OCI-LY7 (cell line): Measurements from ENCODE around the gene EEF1A2. TPM values are rescaled to one million over a fixed set of nuclear protein-coding genes. Genes with fewer than 3 reads are reported as not detected.
"Not testable (repeated sequence)": the region's sequence is repeated elsewhere in the genome, so short reads cannot be mapped to it uniquely, and the experiment has no call there.

Source experiments
- BruUV-seq: library from RNA; stranded (reverse); fragments of 400-500 nt; replicated peaks from 2 replicates; lab custom pipeline; 2021; lab: Mats Ljungman, UMichigan
- CTCF ChIA-PET: fragments of 300-600 bp; sonication (Branson Sonifier 250); formaldehyde crosslinking; loops from one replicate; lab custom pipeline; 2022; ENCODE audit warnings: antibody characterized with exemption; ENCODE audit not compliant: unreplicated experiment; lab: Charles Lee
- POLR2A ChIA-PET: fragments of 300-600 bp; sonication (Branson Sonifier 250); formaldehyde crosslinking; loops from one replicate; lab custom pipeline; 2022; ENCODE audit warnings: antibody characterized with exemption; lab: Charles Lee
- DNase-seq: peaks from one replicate; pipeline ENCODE4 v3.0.0-alpha.2; 2015; ENCODE audit warnings: low spot score
- H2AFZ ChIP-seq: fragments of 200-600 bp; sonication (generic), shearing (Covaris generic); 2 replicates; pipeline ENCODE4 v1.6.1; 2014; ENCODE audit warnings: mild to moderate bottlenecking, antibody characterized with exemption, low read length, moderate library complexity
- H3K27ac ChIP-seq: fragments of 200-600 bp; sonication (generic); 2 replicates; pipeline ENCODE4 v1.5.1; 2014; ENCODE audit warnings: mixed run types, low read depth, mild to moderate bottlenecking, moderate library complexity, low read length, inconsistent platforms; ENCODE audit not compliant: poor library complexity, severe bottlenecking
- H3K36me3 ChIP-seq: fragments of 200-600 bp; sonication (generic); 2 replicates; pipeline ENCODE4 v1.6.1; 2014; ENCODE audit warnings: mild to moderate bottlenecking, antibody characterized with exemption, low read length, moderate library complexity, mixed read lengths; ENCODE audit not compliant: insufficient read depth
- H3K4me1 ChIP-seq: fragments of 200-600 bp; sonication (generic); 2 replicates; pipeline ENCODE4 v1.5.1; 2014; ENCODE audit warnings: mild to moderate bottlenecking, low read length; ENCODE audit not compliant: insufficient read depth, poor library complexity, severe bottlenecking
- H3K4me2 ChIP-seq: fragments of 200-600 bp; sonication (generic); 2 replicates; pipeline ENCODE4 v1.6.1; 2014; ENCODE audit warnings: mild to moderate bottlenecking, low read length
- H3K4me3 ChIP-seq: fragments of 200-600 bp; sonication (generic); 2 replicates; pipeline ENCODE4 v1.5.1; 2014; ENCODE audit warnings: mild to moderate bottlenecking, low read depth, low read length; ENCODE audit not compliant: poor library complexity, severe bottlenecking
- H3K79me2 ChIP-seq: fragments of 200-600 bp; sonication (generic); 2 replicates; pipeline ENCODE4 v1.6.1; 2016; ENCODE audit warnings: low read depth, mild to moderate bottlenecking, low read length, moderate library complexity, mixed read lengths; ENCODE audit not compliant: insufficient read depth
- H3K9me2 ChIP-seq: fragments of 200-600 bp; sonication (generic); 2 replicates; pipeline ENCODE4 v1.6.1; 2016; ENCODE audit warnings: mild to moderate bottlenecking, low read length, mixed read lengths; ENCODE audit not compliant: insufficient read depth
- H3K9me3 ChIP-seq: fragments of 200-600 bp; sonication (generic); 2 replicates; pipeline ENCODE4 v1.6.1; 2014; ENCODE audit warnings: mild to moderate bottlenecking, mixed run types, low read length, mixed read lengths
- H4K20me1 ChIP-seq: fragments of 200-600 bp; sonication (generic); 2 replicates; pipeline ENCODE4 v1.6.1; 2014; ENCODE audit warnings: mild to moderate bottlenecking, antibody characterized with exemption, low read length, moderate library complexity, mixed read lengths; ENCODE audit not compliant: insufficient read depth
- EZH2phosphoT487 ChIP-seq: fragments of 200-600 bp; sonication (generic); IDR thresholded peaks from 2 replicates; pipeline ENCODE4 v1.6.1; 2018; ENCODE audit warnings: low read depth, borderline replicate concordance, mild to moderate bottlenecking, mixed run types, antibody characterized with exemption, low read length, moderate library complexity, mixed read lengths
- intact Hi-C: fragments of 100-400 bp; cut with micrococcal nuclease; formaldehyde crosslinking; loops from one replicate; pipeline ENCODE4 v1.10.0; 2022; ENCODE audit not compliant: unreplicated experiment
- total RNA-seq, 2 experiments: library from RNA; depleted of rRNA in 1 of 2; stranded (reverse); fragments of >200 nt in 1 of 2; shearing (Covaris generic) in 1 of 2; gene quantifications; 2 replicates each; pipeline ENCODE4 v1.2.3, GENCODE V29; 2014 to 2022
- TF ChIP-seq, protein P1 (sequence below): fragments of 200-600 bp; sonication (generic); conservative IDR thresholded peaks from 2 replicates; pipeline ENCODE4 v1.5.1; 2014; ENCODE audit warnings: mild to moderate bottlenecking, antibody characterized with exemption, low read length, moderate library complexity, mixed read lengths

EEF1A2 gene
- total RNA-seq, 2 experiments from 2014 or later: 0.22 TPM; not detected in 1

DNA sequence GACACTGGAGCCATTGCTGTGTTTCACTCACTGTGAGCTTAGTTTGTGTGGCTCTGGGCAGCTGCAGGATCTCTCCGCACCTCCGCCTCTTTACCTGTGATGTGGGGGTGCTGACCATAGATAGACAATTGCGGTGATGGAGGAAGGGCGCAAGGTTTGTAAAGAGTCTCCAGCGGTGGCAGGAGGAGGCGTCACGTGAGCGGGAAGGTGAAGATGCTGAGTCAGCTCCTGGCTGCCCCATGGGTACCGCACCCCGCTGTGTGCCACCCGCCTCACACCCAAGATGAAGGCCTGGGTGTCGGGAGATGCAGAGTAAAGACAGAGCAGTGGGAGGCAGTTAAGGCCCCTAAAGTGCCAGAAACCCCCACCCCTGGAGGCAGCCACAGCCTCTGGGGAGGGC lies 17.4 kb downstream of the EEF1A2 start:
- no peaks in the 10 kb centered on the region for H3K9me3 ChIP-seq
- no peak overlapping the region for H3K27ac ChIP-seq
- H3K36me3 ChIP-seq: no peaks in the 10 kb centered on the region
- no peak overlapping the region for H3K4me2 ChIP-seq
- no peaks in the 10 kb centered on the region for H3K9me2 ChIP-seq
- BruUV-seq: no TSS peak
- no peaks in the 10 kb centered on the region for H3K79me2 ChIP-seq
- no peak overlapping the region for H2AFZ ChIP-seq
- TF ChIP-seq, protein P1, sequence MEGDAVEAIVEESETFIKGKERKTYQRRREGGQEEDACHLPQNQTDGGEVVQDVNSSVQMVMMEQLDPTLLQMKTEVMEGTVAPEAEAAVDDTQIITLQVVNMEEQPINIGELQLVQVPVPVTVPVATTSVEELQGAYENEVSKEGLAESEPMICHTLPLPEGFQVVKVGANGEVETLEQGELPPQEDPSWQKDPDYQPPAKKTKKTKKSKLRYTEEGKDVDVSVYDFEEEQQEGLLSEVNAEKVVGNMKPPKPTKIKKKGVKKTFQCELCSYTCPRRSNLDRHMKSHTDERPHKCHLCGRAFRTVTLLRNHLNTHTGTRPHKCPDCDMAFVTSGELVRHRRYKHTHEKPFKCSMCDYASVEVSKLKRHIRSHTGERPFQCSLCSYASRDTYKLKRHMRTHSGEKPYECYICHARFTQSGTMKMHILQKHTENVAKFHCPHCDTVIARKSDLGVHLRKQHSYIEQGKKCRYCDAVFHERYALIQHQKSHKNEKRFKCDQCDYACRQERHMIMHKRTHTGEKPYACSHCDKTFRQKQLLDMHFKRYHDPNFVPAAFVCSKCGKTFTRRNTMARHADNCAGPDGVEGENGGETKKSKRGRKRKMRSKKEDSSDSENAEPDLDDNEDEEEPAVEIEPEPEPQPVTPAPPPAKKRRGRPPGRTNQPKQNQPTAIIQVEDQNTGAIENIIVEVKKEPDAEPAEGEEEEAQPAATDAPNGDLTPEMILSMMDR: no peak
- TF ChIP-seq EZH2phosphoT487: no peak
- H3K4me1 ChIP-seq: no peaks in the 10 kb centered on the region
- DNase-seq: no peak
- ChIA-PET POLR2A (interaction anchor here (0.6 kb wide), 1 partner anchor 310 kb away, joined by 5 read pairs; no protein-coding TSS in a partner anchor), CTCF (no interaction called here)
- intact Hi-C loops: no loop called here
- no peaks in the 10 kb centered on the region for H4K20me1 ChIP-seq
- H3K4me3 ChIP-seq: no peak overlapping the region

DNA sequence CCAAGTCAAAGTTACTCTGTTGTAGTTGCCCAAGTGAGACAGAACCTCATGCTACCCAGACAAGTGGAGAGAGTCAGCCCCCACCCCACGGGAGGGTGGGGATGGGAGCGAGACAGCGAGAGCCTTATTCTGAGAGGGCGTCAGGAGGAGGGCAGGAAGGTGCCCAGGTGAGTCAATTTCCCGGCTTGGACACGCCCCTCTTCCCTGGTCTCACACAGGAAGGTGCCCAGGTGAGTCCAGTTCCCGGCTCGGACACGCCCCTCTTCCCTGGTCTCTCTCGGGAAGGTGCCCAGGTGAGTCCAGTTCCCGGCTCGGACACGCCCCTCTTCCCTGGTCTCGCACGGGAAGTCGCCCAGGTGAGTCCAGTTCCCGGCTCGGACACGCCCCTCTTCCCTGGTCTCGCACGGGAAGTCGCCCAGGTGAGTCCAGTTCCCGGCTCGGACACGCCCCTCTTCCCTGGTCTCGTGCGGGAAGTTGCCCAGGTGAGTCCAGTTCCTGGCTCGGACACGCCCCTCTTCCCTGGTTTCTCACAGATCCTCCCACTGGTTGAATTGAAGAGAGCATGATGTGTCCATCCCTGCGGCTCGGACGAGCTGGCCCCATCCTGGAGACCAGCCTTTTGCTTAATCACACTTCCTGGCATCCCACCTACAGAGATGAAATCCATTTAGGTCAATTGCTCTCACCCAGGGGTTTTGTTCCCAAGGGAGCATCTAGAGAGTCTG lies 19.0 kb downstream of the EEF1A2 start:
- H3K4me1 ChIP-seq, intact Hi-C loops, DNase-seq, H3K79me2 ChIP-seq, H2AFZ ChIP-seq, H3K4me2 ChIP-seq, CTCF ChIA-PET, H3K9me3 ChIP-seq, H3K36me3 ChIP-seq, BruUV-seq, H3K9me2 ChIP-seq, H4K20me1 ChIP-seq, H3K27ac ChIP-seq, H3K4me3 ChIP-seq, POLR2A ChIA-PET: not testable (repeated sequence)

DNA sequence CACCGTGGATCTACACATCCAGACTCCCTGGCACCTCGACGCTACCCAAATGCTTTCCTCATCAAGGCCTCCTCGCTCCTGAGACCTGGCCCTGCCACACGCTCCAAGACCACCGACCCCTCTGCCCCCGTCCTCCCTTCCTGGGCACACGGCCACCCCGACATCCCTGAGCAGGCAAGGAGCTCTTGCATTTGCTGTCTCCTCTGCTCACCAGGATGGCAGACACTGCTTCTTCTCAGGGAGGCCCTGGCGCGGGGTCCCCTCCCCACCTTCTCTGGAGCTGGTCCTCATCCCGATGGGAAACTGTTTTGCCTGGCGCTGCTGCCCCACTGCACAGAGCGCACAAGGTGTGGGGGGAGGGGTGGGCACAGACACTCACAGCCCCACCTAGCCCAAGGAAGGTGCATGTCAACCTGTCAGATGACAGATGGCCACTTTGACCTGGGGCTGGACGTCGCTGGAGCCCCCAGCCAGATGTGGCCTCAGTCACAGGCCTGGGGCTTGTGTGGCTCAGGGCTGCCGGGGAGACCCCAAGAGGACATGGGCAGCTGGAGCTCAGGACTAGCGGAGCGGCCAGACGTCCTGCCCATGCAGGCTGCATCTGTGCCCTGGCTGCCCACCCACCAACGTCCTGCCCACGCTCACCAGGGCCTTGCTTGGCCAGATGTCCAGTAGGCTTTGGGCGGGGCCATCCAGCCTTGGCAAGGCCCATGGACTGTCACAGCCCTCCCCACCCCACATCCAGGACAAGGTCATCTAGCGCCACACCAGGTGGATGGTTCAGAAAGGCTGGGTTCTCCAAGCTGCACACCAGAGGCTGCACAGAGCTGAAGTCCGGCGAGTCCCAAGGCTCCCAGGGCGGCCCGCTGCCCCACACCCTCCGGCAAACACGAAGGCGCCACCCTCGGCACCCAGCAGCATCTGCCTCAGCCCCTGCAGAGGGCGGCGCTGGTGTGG lies 20.3 kb downstream of the EEF1A2 start:
- Histone ChIP-seq H2AFZ (no peak overlapping the region), H3K36me3 (no peaks in the 10 kb centered on the region), H3K79me2 (no peaks in the 10 kb centered on the region), H3K4me1 (no peaks in the 10 kb centered on the region), H3K9me3 (no peaks in the 10 kb centered on the region), H3K4me2 (no peak overlapping the region), H3K27ac (no peak overlapping the region), H3K4me3 (no peak overlapping the region), H4K20me1 (no peaks in the 10 kb centered on the region), H3K9me2 (no peaks in the 10 kb centered on the region)
- POLR2A ChIA-PET: no interaction called here
- CTCF ChIA-PET: no interaction called here
- intact Hi-C loops: no loop called here
- DNase-seq: no peak
- BruUV-seq: no TSS peak
- no peak for TF ChIP-seq EZH2phosphoT487
- TF ChIP-seq, protein P1: no peak
